HG02798 (cell line): ENCODE measurements around the gene COX5B.

Experiments
- ATAC-seq: cut with Tn5 transposase; IDR thresholded peaks from one replicate; pipeline ENCODE4 v1.9.1; 2021; ENCODE audit warnings: mild to moderate bottlenecking; ENCODE audit not compliant: unreplicated experiment, poor library complexity

Gene COX5B

DNA sequence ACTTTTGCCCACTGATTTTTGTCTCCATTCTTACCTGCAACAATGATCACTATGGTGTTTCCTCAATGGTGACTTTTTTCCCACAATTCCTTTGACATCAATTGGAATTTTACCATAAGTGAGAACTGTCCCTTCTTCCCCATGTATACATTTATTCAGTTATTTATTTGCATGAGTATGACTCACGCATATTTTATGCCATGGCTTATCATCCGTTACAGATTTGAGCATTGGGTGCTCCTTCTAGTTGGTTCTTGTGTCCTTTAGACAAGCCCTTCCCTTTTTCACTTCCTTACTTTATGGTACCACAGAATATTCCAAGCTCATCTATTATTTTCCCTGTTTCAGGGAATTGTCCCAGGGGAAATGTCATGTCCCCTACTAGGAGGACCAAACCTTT is 7.6 kb downstream of the COX5B start:
- no peak for ATAC-seq

DNA sequence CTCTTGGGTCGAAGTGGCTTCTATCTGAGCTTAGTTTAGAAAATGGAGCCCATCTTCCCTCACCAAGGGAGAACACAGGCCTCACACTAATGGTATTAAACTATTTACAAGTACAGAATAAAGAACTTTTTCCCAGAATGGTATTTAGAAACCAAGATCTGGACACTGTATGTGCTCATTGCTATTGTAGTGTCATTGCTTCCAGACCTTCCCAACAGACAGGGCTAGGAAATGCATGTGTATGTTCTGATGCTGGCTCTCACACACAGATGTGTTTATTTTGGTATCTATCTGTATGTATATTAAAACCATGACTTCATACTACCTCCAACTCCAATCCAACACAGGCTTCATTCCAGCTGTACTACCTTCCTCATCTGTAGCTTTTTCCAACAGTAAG is 8.0 kb downstream of the COX5B start:
- ATAC-seq = no peak

DNA sequence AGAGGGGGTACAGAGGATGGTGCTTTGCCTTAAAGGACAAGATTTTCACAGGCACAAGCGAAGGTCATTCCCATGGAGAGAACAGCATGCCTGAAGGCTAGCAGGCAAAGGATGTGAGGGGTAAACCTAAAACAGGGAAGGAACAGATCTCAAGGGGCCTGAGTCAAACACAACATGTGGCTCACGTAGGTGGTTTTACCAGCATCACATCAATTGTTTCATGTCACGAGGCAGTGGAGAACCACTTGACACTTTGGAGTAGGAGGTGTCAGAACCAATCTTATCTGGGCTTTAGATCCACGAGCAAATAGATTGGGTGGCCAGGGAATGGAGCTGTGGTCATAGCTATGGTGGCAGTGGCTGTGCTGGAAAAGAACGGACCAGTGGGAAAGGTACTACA is 8.4 kb downstream of the COX5B start:
- no peak for ATAC-seq

DNA sequence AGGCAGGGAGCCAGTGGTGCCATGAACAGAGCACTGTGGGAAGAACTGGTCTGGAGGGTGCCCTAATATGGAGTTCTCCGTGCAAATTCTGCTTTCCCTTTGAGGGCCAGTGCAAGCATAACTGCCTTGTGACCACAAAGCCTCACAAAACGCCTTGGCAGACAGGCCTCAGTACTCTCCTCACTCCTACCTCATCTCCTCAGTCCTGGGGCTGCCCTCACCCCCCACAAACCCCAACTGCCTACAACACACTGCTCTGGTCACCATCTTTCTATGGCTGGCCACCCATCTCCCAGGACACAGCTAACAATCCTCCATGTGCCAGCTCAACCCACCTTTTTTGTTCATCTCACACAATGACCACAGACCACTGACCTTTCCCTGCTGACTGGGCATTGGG is 8.9 kb downstream of the COX5B start:
- no peak for ATAC-seq

DNA sequence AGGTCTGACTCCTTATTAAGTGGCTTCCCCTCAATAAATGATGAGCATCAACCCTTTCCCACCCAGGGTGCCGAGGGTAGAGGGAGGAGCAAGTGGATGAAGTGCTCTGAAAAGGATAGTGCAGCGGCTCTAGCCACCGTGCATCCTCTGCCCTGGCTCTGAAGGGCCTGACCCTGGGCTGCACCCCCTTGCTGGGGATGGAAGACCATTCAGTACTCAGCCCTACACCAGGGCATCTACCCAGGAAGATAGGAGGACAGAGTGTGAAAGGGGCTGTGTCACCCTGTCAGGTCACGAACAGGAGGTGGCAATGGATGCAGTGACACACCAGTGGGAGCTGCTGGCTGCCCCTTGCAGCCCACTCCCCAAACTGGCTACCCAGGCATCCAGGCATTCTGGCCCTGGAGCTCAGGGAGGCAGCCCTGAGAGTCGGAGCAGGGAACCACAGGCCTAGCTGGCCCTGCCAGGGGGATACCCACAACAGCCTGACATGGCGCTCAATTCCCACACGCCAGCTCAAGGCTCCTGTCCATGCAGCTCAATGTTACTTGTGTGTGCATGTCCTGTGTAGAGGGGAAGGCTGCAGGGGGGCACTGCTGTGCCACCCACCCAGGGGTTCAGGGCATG is 10.4 kb downstream of the COX5B start:
- ATAC-seq = no peak

DNA sequence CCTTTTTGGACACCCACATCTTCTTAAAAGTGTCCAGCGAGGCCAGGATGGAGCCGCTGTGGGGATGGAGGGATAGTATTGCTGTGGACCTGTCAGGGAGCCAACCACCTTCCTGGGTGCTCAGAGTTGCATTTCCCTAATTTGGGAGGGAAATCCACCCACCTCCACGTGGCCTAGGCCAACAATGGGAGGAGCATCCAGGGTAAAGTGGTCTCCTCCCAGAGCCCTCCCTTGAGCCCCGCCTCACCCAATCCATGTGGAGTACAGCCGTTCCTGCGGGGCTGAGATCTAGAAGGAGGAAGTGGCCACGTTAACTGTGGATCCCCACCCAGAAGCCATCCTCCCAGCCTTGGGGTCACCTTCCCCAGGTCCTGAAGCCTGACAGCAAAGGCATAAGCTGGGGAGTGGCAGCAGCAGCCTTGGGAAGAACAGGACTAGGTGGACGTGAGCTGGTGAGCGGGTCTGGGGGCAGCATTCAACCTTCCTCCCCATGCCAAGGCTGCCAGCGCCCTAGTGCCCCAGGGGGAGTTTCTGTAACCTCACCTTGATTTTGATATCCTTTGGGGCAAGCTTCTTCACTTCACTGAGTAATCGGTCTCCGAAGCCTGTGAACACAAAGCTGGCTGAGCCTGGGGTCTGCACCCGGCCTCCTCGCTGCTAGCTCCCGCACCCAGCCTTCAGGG is 11.2 kb downstream of the COX5B start:
- ATAC-seq = no peak

DNA sequence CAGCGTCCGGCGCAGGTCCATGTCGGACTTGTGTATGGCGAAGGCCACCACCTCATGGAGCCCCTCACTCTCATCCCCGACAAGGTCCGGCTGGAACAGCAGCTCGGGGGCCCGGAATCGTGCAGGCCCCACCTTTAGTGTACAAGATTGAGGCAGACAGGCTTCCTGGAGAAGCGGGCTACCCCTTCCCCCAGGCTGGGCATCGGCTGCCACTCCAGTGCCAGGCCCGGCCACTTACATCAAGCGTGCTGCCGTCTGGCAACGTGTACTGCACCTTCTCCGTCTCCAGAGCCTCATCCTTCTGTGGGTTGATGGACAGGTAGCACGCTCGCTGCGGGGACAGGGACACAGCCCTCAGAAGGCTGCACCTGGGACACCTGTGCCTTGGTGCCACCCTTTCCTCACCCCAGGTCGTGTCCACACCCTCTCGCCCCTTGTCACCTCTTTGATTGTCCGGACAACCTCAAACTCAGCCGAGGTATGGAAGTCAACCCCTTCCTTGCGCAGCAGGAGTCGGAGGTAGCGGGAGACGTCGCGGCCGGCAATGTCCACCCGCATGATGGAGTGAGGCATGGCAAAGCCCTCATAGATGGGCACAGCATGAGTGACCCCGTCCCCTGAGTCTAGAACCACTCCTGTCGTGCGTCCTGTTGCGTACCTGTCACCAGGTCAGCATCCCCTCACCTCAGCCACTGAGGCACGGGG is 12.3 kb downstream of the COX5B start:
- ATAC-seq = no peak

DNA sequence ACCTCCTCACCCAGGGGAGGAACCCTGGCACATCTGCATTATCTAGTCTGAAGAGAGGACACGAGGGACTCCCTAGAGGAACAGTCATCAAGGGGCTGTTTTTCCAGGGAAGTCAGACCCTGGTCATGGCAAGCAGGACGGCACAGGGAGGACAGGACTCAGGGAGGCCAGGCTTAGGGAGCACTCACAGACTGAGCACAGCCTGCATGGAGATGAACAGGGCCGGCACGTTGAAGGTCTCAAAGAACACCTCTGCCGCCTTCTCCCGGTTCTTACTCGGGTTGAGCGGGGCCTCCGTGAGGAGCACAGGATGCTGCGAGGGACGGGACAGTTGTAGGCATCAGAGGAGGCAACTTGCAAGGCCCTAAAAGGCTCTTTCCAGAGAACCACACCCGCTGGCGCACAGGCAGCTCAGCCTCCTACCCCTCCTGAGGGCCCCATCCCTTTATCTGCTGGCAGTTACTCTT is 12.9 kb downstream of the COX5B start:
- no peak for ATAC-seq

DNA sequence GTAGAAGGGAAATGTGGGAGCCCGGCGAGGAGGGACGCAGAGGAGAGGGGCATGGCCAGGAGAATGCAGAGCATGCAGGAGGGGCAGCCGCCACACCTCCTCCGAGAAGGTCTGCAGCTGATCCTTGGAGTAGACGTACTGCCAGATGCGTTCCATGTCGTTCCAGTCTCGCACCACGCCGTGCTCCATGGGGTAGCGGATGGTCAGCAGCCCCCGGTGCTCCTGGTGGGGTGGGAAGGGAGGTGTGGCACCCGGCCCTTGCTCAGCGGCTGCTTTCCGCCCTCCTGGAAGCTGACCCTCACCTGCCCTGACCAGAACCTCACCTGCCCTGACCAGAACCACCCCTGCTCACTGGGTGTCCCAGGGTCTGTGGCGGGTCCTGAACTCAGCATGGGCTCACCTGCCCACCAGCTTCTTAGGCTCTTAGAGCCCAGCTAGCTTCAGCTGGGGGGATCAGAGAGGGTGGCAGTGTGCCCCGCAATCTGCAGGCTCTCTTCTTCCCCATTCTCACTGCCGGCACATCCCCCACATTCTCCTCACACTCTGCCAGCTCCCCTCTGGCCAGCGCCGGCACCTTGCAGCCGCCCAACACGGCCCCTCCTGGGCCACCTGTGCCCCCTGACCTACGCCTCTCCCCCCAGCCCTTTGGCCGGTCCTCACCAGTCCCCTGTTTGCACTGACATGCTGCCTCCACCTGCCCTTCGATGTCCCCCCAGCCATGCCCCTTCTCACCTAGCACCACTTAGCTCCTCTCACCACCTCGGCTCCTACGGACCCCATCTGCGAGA is 13.6 kb downstream of the COX5B start:
- no peak for ATAC-seq

DNA sequence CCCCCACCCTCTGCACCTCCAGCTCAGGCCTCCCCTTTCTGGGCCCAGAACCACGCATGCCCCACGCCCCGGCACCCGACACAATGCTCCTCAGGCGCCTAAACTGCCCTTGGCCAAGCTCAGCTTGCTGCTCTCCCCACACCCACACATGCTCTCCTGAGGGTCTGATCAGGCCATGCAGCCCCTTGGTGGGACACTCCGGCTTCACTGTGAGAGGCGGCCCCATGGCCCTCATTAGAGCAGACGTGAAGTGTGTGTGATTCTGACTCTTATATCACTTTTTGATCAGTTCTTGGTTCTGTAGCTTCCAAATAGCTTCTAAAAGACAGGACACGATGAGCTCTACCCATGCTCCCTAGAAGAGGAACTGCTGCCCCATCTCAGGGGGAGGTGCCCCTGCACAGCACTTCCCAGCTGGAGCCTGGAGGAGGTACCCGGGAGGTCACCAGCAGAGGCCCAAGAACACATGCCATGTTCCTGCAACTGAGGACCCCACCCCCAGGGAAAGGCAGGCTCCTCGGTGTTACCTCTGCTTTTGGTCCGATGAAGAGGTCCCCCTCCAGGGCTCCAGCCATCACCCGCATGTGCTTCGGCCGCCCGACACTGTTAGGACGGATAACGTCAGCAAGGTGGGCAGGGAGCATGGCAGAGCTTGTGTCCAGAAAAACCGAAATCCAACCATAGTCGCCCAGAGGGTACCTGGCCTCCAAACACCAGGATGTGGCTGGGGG is 14.3 kb downstream of the COX5B start:
- no peak for ATAC-seq

DNA sequence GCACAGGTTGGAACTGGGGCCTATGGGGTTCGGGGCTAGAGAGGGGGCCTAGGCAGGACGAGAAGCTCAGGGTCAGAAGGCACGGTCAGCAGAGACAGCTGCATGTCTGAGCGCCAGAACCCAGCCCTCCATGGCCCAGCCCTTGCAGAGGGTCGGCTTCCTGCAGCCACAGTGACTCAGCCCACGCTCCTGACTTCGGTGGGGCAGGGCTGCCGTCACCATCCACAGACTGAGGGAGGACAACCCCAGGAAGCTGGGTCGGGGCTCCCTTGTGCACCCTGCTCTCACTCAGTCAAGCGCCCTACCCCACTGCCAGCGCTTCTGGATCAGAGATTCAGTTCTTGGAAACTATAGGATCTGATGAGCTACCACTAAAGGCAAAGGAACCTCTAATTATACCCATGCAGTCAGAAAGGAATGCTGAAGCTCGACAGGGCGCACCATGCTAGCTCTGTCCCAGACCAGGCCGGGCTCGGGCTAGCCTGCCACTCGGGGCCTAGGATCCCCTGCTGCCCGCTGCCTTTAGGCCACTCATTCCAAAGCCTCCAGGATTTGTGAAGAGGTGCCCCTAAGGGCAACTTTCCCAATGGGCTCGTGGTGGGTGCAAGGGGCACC is 15.0 kb downstream of the COX5B start:
- ATAC-seq = no peak

DNA sequence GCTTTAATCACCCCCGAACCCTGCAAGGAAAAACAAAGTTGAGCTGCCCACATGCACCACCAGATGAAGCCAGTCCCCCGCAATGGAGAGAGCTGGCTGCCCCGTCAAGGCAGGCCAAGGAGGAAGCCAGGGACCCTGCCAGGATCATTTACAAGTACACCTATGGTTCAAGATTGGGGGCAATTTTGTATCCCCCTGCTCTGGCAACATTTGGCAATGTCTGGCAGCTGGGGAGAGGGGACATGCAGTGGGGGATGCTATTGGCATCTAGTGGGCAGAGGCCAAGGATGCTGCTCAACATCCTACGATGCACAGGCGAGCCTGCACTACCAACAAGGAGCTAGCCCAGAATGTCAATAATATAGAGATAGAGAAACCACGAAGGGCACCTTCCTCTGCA is 16.1 kb downstream of the COX5B start:
- no peak for ATAC-seq

DNA sequence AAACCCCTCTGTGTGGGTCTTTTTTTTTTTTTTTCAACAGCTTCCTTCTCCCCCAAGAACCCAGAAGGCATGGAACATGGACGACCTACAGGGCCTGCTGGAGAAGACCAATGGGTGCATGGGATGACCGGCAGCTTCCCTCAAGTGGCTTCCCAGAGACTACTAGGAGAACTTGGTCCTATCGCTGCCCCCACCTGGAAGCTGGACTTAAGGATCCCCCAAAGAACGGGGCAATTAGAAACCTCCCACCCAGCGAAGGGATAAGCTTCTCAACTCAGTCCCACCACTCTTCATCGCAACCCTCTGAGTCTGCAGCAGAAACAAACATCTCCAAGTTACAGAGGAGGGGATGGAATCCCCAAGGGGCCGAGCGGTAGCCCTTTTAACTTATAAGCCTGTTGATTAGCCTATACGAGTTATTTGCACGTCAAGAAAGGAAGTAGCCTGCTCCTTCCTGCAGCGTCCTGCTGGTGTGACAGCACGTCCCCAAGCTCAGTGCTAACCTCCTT is 16.6 kb downstream of the COX5B start:
- ATAC-seq = no peak

DNA sequence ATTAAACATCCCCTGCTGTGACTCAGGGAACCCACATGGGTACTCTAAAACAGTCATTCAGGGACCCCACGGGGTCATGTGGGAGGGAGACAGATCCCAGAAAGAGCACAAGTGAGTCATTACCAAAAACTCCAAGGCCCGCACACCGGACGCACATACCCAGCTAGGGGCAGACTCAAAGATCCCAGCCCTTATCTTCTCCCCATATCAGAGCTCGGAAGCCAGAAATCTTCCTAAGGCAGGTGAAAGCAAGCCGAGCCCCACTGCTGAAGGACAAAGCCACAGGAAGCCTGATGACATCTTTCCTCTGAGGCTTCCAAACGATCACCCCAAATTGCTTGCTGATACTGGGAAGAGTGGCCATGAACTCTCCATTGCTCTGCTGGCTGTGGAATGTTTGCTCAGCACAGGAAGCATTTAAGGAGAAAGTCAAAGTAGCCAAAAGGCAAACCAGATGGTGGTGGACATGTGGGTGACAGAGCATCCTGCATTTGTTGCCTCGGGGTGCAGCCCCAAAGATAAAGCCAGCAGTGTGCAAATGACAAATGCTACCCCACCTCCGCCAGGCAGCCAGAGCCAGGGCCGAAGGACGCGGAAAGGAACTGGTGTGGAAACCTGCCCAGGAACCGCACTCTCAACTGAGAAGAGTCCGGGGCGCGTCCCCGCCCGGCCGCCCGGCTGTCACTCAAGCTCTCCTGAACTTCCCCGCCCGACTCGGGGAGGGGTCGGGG is 17.2 kb downstream of the COX5B start:
- peak; percentile 49 for ATAC-seq

DNA sequence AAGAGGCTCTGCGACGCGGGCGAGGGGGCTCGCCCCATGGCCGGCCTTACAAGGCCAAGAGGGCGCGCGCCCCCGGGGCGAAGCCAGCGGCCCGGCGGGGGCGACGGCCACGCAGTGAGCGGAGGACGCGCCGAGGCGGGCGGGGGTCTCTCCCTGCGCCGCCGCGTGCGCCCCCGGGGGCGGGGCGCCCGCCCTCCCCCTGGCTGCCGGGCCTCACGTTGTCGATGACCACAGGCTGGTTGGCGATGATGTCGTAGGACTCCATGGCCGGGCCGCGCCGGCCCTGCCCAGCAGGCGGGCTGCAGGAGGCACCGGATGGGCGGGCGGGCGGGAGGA is 17.7 kb downstream of the COX5B start:
- ATAC-seq = no peak

DNA sequence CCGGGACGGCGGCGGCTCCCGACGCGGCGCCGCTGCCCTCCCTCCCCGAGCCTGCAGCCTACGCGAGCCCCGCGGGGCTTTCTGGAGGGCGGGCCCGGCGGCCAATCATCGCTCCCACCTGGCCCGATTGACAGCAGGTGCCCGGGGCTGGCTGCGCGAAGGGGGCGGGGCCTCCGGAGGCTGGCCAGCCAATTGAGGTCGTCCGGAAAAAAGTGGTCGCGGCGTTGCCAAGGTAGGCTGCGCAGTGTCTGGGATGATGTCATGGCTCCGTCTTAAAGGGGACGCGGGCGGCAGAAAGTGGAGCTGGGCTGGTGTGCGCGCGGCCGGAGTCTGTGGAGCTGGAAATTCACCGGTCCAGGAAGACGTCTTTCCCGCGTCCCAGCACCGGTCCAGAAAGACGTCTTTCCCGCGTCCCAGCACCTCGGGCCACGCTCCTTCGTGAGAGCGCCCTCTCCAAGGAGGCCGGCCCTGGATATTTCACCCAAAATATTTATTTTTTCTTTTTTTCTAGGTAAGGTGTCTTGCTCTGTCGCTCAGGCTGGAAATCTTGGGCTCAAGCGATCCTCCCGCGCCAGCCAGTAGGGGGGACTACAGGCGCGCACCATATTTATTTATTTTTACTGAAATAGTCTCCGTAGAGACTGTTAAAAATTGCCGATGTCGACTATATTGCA is 18.2 kb downstream of the COX5B start, which contains the start of gene ACTR1B:
Gene ACTR1B, minus strand, starts transcription at position 83 of the 674 bp plus-strand sequence. CDS start 154 bp downstream, outside the sequence.
- ATAC-seq = peak; percentile 89

DNA sequence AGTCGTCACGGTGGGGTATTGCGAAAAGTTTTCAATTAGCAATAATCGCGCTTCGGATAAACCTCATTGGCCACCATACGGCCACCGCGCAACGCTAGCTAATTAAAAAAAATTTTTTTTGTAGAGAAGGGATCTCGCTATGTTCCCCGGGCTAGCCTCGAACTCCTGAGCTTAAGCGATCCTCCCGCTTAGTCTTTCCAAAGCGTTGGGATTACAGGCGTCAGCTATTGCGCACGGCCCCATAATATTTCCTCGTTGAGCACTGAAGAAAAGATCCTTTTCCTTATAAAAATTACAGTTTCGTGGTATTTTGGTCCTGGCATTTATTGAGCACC is 18.7 kb downstream of the COX5B start:
- no peak for ATAC-seq

DNA sequence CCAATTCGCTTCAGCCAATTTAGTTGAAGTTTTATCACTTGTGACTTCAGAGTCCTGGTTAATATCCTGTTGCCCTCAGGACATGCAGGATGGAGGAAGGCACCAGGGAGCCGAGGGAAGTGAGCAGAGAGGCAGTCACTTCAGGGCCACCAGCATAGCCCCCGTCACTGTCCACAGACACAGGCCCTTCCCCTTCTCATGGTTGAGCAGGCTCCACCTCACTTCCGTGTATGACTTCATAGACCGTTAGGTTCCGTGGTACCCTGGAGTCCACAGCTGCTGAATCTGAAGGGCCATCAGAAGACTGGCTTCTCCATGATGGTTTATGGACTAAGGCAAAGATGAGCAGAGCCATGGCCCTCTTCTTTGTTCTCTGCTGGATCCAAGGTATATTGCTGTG is 23.6 kb downstream of the COX5B start, which contains the start of gene C2orf92:
Gene C2orf92, plus strand, starts transcription at position 266 of the 400 bp plus-strand sequence. Its CDS starts 76 bp downstream, at position 342.
- no peak for ATAC-seq
